Right ventricle myocardium superior (tissue), 1 donor: ENCODE data around the gene DNAH8. TPM values are rescaled to one million over a fixed set of nuclear protein-coding genes. Genes with fewer than 3 reads are reported as not detected.
A peak's percentile ranks its signal among the peaks of the same experiment; 100 is the strongest.
"Not testable (repeated sequence)": the region's sequence is repeated elsewhere in the genome, so short reads cannot be mapped to it uniquely, and the experiment has no call there.

Experiments used
- ATAC-seq: fragments of 200-7000 bp; cut with Tn5 transposase; one replicate; pipeline ENCODE4 v1.9.1; 2020; ENCODE audit warnings: mild to moderate bottlenecking; ENCODE audit not compliant: poor library complexity
- DNase-seq: peaks from one replicate; pipeline ENCODE4 v3.0.0-alpha.2; 2020
- intact Hi-C: fragments of 100-400 bp; cut with DNase I; formaldehyde crosslinking; loops from one replicate; pipeline ENCODE4 v1.11.2; 2022
- total RNA-seq: library from RNA; stranded (reverse); fragmentation: NEBNext Ultra II Directional; extraction: Animal tissue kit (Norgen Biotek cat#: 25700); gene quantifications from one replicate; pipeline ENCODE4 v1.2.1, GENCODE V29; 2021
- donor health status: DM: no; HTN: yes; CAD: no; lungs with severe emphysema.

The DNAH8 gene
- total RNA-seq, 1 donor from 2014 or later: 0.03 TPM

DNA sequence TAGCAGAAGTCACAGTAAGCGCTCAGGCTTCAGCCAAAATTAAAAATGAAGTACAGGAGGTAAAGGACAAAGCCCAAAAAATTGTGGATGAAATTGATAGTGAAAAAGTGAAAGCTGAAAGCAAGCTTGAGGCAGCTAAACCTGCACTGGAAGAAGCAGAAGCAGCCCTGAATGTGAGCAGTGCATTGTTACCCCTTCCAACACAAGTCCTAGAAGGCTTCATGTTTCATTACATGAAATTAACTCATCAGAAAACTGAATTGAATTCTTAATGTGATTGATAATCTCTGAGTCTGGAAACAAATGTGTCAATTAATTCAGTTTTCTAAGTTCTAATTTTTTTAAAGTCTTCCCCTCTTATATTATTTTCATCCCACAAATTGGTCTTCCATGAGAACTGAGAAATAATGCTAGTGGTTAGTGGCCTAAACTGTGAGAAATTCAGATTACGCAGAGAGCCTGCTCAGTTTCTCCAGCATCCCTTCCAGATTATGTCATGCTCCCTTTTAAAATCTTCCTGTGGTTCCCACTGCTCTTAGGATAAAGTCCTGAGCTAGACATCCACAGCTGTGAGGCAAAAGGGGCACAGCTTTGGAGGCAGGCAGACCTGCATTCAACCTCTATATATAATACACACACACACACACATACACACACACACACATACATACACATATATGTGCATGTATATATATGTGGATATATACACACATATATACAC lies 200.3 kb downstream of the DNAH8 start:
- intact Hi-C loops: no loop called here

DNA sequence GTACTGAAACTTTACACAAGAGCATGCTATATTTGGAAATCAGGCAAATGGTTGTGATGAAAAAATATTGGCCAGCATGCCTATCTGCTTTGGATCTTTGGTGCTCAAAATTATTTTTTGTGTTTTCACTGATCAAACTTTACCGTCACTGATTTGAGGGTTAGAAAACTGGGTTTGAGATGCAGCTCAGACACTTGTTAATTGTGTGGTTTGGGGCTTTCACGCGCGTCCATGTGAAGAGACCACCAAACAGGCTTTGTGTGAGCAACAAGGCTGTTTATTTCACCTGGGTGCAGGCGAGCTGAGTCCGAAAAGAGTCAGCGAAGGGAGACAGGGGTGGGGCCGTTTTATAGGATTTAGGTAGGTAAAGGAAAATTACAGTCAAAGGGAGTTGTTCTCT lies 206.4 kb downstream of the DNAH8 start:
- ATAC-seq, intact Hi-C loops, DNase-seq: not testable (repeated sequence)

More for the DNA sequence above, 200.3 kb downstream of the DNAH8 start:
- no peak for DNase-seq
- no peak for ATAC-seq

DNA sequence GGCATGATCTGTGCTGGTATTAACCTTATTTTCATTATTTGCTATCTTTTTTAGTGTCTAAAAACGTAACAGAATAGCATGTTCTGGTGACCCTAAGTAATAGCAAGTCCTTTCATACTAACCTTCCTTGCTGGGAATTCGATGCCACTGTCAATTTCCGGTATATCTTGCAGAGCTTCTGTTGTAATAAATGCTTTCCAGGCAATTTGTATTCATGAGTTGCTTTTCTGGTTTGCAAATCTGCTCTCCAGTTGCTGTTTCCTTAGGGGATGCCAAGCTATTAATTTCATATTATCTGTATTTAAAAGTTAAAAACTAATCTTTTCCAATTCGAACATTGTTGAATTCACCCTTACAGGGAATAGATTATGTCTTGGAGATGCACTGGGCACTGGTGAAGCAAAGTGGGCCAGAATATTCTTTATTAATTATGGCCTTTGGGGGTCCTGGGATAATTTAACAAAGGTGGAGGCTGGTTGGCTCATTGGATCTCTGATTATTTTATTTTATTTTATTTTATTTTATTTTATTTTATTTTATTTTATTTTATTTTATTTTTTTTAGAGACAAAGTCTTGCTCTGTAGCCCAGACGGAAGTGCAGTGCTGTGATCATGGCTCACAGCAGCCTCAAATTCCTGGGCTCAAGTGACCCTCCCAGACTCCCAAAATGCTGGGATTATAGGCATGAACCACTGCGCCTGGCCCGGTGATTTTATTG lies 209.8 kb downstream of the DNAH8 start:
- intact Hi-C loops: no loop called here
- ATAC-seq (no peak), DNase-seq (no peak)

DNA sequence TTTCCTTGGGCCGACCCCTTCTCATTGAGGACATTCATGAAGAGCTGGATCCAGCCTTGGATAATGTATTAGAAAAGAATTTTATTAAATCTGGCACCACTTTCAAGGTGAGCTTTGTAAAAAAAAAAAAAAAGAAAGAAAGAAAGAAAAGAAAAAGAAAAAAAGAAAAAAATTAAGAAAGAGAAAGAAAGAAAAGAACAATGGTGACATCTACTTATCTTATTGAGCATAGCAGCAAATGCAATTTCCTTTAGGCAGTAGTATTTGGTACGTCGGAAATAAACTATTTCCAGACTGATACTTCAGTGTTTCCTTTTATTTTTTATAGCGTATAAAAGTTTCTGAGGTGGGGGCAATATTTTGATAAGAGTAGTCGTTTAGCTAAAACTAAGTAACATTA lies 214.4 kb downstream of the DNAH8 start:
- no peak for DNase-seq
- ATAC-seq: no peak
- intact Hi-C loops: no loop called here

DNA sequence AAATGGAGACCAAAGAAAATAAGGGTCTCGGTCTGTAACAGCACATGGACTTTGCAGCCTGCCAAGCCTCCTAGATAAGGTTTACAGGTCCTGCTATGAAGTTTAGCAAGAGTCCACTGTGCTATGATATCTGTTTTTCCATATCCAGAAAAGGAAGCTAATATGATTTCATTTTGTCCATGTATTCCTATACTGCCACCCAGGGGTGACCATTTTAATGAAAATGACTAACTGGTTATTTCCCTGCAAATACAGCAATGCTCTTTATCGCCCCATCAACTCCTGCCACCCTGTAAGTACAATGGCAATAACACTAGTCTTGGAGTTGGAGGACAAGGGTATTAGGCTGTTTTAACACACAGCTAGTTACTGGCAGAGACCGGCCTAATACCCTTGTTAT lies 218.3 kb downstream of the DNAH8 start:
- intact Hi-C loops: no loop called here
- DNase-seq (no peak), ATAC-seq (no peak)

DNA sequence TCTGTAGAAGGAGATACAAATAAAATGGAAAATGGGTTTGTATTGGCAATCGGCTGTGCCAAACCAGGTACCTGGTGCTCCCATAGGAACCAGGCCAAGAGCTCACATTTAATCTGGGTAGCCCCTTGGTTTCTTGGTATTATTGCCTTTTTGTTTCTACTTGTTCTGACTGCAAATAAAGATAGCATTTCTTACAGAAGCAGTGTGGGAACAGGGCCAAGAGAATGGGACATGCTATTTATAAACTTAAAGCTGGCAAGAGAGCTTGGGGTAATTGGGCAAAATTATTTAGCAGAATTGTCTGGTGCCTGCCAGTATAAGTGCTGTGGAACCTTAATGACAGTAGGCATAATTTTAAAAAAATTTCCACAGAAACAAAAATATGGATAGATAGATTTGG lies 219.9 kb downstream of the DNAH8 start:
- DNase-seq (no peak), ATAC-seq (no peak)
- intact Hi-C loops: no loop called here

DNA sequence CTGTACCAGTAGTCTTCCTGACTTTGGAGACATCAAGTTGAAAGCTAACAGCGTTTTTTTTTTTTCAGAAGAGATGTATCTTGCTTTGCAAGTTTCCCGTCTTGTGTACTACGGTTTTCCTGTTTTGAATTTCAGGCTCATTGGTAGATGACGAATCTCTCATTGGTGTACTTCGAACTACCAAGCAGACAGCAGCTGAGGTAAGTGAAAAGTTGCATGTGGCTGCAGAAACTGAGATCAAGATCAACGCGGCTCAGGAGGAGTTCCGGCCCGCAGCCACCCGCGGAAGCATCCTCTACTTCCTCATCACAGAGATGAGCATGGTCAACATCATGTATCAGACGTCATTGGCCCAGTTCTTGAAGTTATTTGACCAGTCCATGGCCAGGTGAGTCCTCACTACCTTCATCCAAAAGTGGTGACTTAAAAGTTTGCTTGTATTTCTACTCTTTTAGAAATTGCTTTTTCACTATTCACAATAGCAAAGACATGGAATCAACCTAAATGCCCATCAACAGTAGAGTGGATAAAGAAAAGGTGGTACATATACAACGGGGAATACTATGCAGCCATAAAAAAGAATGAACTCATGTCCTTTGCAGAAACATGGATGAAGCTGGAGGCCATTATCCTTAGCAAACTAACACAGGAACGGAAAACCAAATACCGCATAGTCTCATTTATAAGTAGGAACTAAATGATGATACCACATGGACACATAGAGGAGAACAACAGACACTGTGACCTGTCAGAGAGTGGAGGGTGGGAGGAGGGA lies 222.9 kb downstream of the DNAH8 start:
- intact Hi-C loops: no loop called here
- no peak for ATAC-seq

DNA sequence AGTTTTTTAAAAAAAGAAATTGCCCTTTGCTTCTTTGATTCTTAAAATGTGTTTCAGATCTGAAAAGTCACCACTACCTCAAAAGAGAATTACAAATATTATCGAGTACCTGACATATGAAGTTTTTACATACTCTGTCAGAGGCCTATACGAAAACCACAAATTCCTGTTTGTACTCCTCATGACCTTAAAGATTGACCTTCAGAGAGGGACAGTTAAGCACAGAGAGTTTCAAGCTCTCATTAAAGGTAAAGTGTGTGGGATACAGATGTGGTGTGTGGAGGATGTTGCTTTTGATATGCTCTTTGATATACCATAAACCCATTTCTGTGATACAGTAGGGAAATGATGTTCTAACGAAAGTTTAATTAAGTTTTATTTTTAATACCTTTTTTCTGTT lies 223.6 kb downstream of the DNAH8 start:
- DNase-seq: no peak

More for the DNA sequence above, 222.9 kb downstream of the DNAH8 start:
- no peak for DNase-seq

DNA sequence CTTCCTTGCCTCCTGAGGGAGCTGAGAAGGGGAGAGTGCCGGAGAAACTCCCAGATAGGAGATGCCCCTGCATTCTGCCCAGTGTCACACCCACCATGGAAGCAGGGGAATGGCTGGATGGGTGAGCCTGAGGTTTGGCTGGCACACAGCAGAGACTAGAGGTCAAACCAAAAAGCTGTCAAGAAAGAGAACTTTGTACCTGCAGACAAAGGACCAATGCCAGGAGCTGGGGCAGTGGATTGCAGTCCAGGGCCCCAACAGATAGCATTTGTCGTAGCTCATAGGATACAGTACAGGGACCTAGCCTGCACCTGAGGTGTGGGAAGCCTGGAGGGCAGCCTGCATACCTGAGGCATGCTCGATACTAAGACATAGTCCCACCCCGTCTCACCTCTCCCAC lies 227.3 kb downstream of the DNAH8 start:
- intact Hi-C loops: no loop called here

More for the DNA sequence above, 223.6 kb downstream of the DNAH8 start:
- intact Hi-C loops: no loop called here
- no peak for ATAC-seq

DNA sequence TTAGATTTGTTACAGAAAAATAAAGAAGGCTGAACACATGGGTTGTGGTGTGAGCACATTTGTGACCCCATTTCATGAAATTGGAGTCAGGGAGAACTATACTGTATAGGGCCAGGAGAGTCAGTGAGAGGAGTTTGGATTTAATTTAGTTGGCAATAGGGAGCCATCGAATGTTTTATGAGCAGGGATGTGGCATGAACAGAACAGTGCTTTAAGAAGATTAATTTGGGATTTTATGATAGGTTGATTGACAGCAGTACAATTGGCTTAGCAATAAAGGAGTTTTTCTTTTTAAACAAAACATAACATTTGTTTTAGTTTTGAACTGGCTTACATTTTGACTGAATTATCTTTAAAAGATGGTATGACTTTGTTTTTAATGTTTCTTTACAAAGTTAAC lies 227.9 kb downstream of the DNAH8 start:
- ATAC-seq (no peak), DNase-seq (no peak)
- intact Hi-C loops: no loop called here

More for the DNA sequence above, 227.3 kb downstream of the DNAH8 start:
- no peak for ATAC-seq
- no peak for DNase-seq

DNA sequence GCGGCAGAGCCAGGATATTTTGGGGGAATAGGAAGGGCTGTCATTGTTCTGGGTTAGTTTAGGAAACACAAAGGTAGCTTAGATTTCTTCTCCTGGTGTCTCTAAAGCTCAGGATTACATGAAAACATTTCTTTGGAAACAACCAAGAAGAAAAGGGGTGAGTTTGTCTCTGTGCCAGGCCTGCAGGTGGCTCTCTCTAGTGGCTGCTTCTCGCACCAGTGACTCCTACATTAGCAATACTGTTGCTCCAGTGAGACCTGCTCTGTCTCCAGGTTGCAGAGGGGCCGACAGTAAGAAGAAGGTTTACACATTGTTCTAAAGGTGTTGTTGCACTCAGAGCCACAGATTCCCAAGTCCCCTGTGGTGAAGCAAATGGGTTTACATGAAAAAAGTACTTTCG lies 228.9 kb downstream of the DNAH8 start:
- no peak for ATAC-seq
- intact Hi-C loops: no loop called here
- DNase-seq: no peak

DNA sequence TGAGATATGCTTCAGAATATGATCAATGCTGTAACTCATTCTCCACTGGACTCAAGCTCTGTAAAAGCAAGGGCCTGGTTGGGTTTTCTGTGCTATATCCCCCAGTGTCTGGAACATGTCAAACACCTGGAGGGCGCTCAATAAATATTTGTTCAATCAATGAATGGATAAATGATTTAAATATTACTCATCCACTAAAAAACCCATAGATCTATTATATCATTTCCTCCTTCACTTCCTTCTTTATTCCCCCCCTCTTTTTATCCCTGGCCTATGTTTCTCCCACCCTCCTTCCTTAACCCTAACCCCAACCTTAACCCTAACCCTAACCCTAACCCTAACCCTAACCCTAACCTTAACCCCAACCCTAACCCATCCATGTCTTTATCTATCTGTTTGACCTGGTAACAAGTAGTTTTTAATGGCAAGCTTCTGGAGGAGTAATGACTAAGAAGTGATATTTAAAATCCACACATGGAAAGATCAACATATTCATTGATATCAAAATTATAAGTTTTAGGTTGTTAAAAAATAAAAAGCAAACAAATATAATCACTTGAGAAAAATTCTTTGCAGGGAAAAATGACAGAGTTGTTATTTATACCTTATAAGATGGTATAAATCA lies 229.7 kb downstream of the DNAH8 start:
- no peak for ATAC-seq
- intact Hi-C loops: no loop called here
- no peak for DNase-seq

DNA sequence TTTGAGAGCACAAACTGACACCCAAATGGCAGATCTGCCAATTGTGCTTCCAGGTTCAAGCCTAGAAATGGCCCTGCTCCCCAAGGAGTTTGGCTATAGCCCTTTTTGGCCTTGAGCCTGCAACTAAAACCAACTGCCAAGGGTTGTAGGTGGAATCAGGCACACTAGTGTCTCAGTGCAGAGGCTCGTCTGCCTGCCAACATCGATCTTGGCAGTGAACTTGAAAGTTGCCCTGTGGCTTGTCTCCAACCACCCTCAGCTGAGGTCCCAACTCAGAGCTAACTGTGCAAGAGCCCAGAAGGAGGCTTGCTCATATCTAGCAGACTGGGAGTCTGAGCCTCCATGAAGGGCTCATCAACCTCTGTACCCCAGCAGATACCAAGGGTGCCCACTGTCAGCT lies 240.8 kb downstream of the DNAH8 start:
- DNase-seq (peak; percentile 45), ATAC-seq (peak; percentile 74)
- intact Hi-C loops: no loop called here

DNA sequence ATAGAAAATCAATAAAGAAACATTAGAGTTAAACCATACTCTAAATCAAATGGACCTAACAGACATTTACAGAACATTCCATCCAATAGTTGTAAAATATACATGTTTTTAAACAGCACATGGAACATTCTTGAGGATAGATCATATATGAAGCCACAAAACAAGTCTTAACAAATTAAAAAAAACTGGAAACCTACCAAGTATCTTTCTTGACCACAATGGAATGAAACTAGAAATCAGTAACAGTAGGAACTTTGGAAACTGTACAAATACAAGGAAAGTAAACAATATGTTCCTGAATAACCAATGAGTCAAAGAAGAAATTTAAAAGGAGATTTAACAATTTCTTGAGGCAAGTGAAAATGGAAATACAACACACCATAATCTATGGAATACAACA lies 242.3 kb downstream of the DNAH8 start:
- DNase-seq (no peak), ATAC-seq (no peak)
- intact Hi-C loops: no loop called here

DNA sequence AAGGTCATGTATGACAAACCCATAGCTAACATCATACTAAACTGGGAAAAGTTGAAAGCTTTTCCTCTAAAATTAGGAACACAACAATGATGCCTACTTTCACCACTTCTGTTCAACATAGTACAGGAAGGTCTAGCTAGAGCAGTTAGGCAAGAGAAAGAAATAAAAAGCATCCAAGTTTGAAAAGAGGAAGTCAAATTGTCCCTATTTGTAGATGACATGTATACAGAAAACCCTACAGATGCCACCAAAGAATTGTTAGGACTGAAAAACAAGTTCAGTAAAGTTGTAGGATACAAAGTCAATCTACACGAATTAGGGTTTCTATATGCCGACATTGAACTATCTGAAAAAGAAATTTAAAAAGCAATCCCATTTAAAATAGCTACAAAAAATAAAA lies 244.0 kb downstream of the DNAH8 start:
- DNase-seq: no peak
- intact Hi-C loops: no loop called here
- ATAC-seq: no peak

DNA sequence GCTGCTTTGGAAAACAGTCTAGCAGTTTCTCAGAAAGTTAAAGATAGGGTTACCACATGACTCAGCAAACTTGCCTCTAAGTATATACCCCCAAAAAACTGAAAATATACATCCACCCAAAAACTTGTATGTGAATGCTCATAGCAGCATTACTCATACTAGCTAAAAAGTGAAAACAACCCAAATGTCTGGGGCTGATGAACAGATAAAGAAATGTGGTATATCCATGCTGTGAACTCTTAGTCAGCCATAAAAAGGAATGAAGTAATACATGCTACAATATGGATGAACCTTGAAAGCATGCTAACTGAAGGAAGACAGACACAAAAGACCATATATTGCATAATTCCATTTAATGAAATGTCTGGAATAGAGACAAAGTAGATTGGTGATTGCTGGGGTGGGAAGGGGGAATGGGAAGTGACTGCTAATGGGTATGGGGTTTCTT lies 253.6 kb downstream of the DNAH8 start:
- DNase-seq (no peak), ATAC-seq (no peak)
- intact Hi-C loops: no loop called here

DNA sequence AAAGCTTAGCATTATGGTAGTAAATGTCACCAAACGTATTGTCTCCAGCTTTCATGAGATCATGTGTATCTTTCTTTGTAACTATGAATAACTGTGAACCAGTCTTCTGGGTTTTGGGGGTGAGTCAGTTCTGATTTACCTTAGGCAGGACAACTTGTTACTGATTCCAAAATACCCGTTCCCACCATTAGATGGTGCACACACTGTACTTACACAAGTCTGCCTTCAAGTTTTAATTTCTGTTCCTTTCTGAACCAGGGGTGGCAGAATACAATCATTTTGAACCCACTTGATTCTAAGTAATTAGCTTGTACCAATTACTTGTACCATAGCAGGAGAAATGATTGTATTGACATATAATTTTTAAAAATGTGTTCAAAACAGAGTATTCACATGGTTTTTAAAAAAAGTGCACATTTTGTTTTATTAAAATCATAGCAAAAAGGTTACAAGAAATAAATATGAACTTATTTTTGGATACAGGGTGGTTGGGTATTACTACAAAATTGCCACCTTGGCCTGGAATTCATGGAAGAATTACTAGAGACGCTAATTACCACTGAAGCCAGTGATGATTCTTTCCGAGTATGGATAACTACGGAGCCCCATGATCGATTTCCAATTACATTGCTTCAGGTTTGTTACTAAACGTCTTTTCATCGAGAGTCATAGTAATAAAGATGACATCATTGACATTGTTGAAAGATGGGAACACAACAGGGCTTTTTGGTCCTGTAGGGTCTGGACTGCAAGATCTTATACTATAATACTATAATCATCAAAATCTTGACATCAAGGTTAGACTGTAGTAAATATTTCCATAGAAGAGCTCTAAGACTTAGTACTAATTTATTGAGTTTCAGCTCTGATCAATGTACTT lies 258.3 kb downstream of the DNAH8 start:
- ATAC-seq (peak; percentile 79), DNase-seq (no peak)
- intact Hi-C loops: loop anchor here (5.0 to 10.0 kb wide), 2 partner anchors 111 to 329 kb away; no protein-coding TSS in a partner anchor
